Renal pelvis (tissue), 4 donors: ENCODE results near the gene LSM7. TPM values are rescaled to one million over a fixed set of nuclear protein-coding genes. Genes with fewer than 3 reads are reported as not detected.
"Not testable (repeated sequence)": the region's sequence is repeated elsewhere in the genome, so short reads cannot be mapped to it uniquely, and the experiment has no call there.

Source experiments
- DNase-seq: peaks from one replicate; pipeline ENCODE4 v3.0.0-alpha.2; 2013
- polyA plus RNA-seq, 3 donors: library from polyadenylated mRNA; unstranded; fragments of 120-200 nt; gene quantifications; one replicate each; pipeline ENCODE4 v1.2.1, GENCODE V29; 2013; ENCODE audit not compliant: insufficient read length in 3 of 3

The LSM7 gene
- polyA plus RNA-seq, 3 donors = 107 to 121 (median 114) TPM

GRCh38 chr19:2286402-2287140, 41.8 kb downstream of the LSM7 start:
- no peak for DNase-seq

DNA sequence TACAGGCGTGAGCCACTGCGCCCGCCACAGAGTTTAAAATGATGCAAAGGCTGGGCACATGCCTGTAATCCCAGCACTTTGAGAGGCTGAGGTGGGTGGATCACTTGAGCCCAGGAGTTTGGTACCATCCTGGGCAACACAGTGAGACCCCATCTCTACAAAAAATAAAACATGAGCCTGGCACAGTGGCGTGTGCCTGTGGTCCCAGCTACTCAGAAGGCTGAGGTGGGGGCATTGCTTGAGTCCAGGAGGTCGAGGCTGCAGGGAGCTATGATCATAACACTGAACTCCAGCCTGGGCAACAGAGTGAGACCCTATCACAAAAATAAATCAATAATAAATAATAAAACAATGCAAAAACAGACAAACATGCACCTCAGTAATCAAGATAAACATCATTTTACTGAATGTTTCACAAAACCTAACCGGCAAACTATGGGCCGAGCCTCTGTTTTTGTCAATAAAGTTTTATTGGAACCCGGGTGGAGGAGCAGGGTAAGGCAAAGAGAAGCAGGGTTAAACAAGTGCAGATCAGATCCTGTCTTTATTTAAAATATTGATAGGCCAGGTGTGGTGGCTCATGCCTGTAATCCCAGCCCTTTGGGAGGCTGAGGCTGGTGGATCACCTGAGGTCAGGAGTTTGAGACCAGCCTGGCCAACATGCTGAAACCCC, 44.4 kb downstream of the LSM7 start:
- DNase-seq = no peak

DNA sequence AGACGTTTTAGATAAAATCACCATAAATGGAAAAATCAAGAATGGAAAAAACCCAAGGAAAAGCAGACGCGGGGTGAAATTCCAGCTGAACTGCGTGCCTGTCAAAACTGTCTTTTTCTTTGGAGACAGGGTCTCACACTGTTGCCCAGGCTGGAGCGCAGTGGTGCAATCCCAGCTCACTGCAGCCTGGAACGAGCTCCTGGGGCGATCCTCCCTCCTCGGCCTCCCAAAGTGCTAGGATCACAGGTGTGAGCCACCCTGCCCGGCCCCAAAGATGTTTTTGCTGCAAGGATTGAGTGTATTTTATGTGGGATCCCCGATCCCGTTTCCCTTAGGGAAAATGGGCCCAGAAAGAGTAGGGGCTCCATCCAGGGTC, 45.5 kb downstream of the LSM7 start:
- no peak for DNase-seq

DNA sequence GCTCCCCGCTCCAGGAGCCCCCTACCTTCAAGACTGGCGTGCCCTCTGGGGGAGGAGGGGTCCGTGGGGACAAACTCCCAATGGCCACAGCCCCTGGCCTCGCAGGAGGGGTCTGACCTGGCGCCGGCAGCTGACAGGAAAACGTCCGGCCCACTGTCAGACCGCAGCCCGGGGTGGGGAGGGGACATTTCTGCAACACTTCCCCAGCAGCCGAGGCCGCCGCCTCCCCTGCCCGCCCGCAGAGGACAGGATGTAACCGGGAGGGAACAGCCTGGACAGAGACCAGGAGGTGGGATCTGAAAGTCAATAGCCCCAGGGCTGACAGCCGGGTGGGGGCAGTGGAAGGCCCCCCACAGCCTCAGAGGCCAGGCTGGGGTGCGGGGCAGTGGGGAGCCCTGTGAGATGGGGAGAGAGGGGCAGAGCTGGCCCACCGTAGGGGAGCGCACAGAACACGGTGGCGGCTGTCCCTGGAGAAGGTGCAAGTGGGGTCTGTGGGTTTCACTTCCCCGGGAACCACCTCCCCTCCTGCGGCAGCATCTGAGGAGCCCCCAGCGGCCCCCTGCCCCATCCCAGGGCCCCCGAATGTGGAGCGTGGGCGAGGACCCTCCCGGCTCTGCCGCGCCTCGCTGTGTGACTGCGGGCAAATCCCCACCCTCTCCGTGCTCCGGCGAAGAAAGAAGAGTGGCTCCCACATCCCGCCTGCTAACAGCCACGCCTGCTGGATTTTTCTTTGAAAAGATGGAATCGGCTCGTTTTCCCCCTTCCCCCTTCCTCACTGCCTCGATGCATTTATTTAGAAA, 46.1 kb downstream of the LSM7 start, which contains the start of gene PEAK3:
TSS of gene PEAK3 (minus strand) at position 114 of the 800 bp plus-strand sequence. CDS start 1,244 bp downstream, outside the sequence.
- no peak for DNase-seq

DNA sequence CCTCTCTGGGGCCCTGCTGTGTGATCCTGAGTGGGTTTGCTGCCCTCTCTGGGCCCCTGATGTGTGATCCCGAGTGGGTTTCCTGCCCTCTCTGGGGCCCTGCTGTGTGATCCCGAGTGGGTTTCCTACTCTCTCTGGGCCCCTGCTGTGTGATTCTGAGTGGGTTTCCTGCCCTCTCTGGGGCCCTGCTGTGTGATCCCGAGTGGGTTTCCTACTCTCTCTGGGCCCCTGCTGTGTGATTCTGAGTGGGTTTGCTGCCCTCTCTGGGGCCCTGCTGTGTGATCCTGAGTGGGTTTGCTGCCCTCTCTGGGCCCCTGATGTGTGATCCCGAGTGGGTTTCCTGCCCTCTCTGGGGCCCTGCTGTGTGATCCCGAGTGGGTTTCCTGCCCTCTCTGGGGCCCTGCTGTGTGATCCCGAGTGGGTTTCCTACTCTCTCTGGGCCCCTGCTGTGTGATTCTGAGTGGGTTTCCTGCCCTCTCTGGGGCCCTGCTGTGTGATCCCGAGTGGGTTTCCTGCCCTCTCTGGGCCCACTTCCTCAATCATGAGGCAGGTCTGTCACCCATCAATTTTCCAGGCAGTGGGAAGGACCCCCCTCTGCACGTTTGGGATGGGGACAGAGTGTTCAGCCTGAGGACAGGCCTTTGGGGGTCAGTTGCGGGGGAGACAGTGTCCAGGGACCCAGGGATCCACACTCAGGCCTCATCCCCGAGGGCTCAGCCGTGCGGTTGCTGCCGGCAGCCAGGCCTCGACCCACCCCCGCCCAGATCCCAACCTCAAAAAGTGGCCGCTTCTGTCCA, 46.9 kb downstream of the LSM7 start:
- DNase-seq = not testable (repeated sequence)

DNA sequence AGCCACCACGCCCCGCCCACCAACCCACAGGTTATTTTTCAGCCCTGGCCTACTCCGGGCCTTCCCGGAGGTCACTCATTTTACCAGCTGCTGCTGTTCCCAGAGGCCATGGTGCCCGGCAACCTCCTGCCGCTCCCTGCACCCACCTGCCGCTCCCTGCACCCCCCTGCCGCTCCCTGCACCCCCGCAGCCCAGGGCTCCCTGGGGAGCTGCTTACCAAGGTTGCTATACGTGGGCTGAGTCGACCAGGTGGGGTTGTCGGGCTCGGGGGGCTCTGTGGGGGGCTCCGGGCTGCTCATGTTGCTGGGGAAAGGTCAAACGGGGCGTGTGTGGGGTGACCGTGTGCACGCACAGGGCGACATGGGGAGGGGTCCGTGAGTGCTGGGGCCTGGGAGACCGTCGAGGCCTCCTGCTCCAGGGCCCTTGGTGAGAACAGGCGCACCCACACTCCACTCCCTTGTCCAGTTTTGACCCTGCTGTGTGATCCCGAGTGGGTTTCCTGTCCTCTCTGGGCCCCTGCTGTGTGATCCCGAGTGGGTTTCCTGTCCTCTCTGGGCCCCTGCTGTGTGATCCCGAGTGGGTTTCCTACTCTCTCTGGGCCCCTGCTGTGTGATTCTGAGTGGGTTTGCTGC, 47.6 kb downstream of the LSM7 start:
- DNase-seq = no peak

GRCh38 chr19:2278459-2279158, 49.8 kb downstream of the LSM7 start:
- DNase-seq = no peak

GRCh38 chr19:2277138-2277537, 51.2 kb downstream of the LSM7 start:
- no peak for DNase-seq

DNA sequence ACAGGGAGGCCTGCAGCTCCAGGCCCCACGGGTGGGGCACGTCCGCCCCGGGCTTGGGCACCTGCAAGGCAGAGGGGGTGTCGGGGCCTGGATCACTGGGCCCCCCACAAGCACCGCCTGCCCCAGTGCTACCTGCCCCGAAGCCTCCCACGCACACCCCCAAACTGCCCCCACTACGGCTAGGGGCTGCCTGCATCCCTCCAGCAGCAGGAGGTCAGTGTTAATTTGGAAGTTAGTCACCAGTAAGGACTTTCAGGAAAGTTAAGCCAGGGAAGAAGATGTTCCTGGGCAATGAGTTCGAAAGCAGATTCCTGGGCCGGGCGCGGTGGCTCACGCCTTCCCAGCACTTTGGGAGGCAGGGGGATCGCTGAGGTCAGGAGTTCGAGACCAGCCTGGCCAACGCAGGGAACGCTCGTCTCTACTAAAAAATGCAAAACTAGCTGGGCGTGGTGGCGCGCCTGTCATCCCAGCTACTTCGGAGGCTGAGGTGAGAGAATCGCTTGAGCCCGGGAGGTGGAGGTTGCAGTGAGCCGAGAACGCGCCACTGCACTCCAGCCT, 51.9 kb downstream of the LSM7 start:
- no peak for DNase-seq

- no peak for DNase-seq
Measured at GRCh38 chr19:2275588-2276428, 52.6 kb downstream of the LSM7 start.

DNA sequence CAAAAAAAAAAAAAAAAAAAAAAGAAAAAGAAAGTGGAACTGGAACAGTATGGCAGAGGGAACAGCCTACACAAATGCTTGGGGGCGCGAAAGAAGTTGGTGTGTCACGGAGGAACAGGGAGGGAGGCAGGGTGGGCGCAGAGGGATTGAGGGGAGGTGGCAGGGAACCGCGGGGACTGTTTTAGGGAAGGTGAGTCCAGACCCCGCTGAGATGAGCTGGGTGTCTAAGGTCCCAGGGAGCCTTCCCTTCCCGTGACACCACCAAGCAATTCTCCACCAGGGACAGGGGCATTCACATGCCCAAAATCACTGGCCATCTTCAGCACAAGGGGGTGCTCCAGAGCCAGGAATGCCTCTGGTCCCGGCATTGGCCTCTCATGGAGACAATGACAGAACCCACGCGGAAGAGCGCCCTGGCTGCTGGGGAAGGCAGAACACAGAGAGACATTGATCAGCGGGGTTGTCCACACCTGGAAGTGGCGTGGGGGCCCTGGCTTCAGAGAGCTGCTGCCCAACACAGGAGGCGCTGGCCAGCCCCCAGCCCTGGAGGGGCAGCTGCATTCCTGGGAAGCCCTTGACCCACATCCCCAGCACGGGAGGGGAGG, 53.4 kb downstream of the LSM7 start:
- DNase-seq = no peak

DNA sequence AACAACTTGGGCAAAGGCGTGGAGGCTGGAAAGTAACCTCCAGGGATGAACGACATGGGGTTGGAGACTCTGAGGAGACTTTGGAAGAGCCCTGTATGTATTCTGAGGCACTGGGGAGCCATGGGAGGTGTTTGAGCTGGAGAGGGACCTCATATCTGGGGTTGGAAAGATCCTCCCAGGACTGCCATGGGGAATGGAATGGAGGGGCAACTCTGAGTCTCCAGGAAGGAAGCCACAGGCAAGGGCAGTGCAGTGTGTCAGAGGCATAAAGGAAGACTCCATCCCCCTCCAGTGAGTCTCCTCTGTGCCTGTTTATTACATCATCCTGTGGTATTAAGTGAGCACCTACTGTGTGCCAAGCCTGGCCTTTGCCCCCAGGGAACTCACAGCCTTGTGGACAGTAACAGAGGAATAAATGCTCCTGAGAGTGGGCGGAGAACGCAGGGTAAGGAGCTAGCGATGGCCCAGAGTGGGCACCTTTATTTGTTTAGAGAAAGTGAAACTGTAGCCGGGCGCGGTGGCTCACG, 54.1 kb downstream of the LSM7 start:
- DNase-seq = no peak

DNA sequence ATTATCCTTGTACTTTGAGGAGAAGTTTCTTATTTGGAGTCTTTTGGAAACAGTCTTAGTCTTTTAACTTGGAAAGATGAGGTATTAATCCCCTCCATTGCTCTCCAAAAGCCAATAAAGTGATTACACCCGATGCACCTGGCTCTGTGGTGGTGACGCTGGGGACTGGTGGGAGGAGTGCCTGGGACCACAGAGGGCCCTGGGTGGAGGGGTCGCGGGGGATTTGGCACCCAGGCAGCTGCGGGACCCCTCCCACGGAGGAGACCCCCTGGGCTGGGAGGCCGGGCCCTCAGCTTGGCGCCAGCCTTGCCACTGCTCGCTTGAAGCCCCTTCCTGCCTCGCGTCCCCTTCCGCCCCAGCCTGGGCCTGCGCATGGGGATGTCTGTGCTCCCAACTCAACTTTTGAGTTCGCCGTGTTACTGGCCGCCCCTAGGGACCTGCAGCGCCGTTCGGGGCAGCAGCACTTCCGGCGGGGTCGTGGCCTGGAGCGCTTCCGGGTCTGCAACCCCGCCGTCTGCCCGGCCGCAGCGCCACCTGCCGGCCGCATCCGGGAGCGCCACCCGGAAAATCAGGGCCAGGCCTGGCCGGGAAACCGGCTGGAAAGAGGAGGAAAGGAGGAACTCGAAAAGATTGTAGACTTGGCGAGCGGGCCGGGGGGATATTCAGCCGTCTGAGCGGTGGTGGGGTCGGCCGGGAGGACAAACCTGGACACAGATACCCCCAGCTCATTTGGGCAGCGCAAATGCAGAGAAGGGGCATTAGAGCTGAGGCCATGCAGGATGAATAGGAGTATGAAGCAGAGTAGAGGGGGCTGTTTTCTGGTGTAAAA, 54.8 kb downstream of the LSM7 start:
- DNase-seq = no peak
